ENCODE measurements around the gene MTMR11.

GRCh38 chr1:149936992-149937705, 470 bp upstream of the MTMR11 start:
- TF ChIP-seq CTCF (IDR thresholded peaks at IDR 0.05 in 2 of 3, conservative IDR thresholded peaks at IDR 0.05 in 1 of 3; ENCODE audit: control insufficient read depth in 2 of 3, extremely low read depth in 1 of 3, insufficient read depth in 1 of 3, low read depth in 3 of 3, low read length in 3 of 3): no peak
- TF ChIP-seq HDAC6 (IDR thresholded peaks at IDR 0.05; ENCODE audit: unreplicated experiment): no peak
- no peak for TF ChIP-seq ESRRA (IDR thresholded peaks at IDR 0.05; ENCODE audit: low read length)
- no peak for TF ChIP-seq CEBPB (IDR thresholded peaks at IDR 0.05; ENCODE audit: borderline replicate concordance in 1 of 2, low read depth in 2 of 2, low read length in 2 of 2)
- no peak for TF ChIP-seq ATF2 (IDR thresholded peaks at IDR 0.05; ENCODE audit: low read length)

Measured in GM12878 (cell line).